ENCODE measurements around the gene PLXNA4. TPM values are rescaled to one million over a fixed set of nuclear protein-coding genes. Genes with fewer than 3 reads are reported as not detected.

Gene PLXNA4
- polyA plus RNA-seq, 1 experiment = 0.22 TPM

GRCh38 chr7:132499487-132499886 lies 76.8 kb downstream of the PLXNA4 start:
- Histone ChIP-seq H3K27me3 (ENCODE audit: control insufficient read depth, insufficient read depth, low read length) (no peaks in the 10 kb centered on the region), H3K36me3 (ENCODE audit: control insufficient read depth, insufficient read depth, low read length) (no peaks in the 10 kb centered on the region), H3K4me3 (ENCODE audit: low read depth, low read length) (no peak overlapping the region)
- ChIA-PET CTCF (no interaction called here), POLR2A (no interaction called here)
- TF ChIP-seq CTCF (IDR thresholded peaks at IDR 0.05; ENCODE audit: insufficient read depth, low read depth, low read length) = no peak
- no peak for DNase-seq (ENCODE audit: low read depth)

- Histone ChIP-seq H3K27me3 (ENCODE audit: control insufficient read depth, insufficient read depth, low read length) (no peaks in the 10 kb centered on the region), H3K4me3 (ENCODE audit: low read depth, low read length) (no peak overlapping the region), H3K36me3 (ENCODE audit: control insufficient read depth, insufficient read depth, low read length) (no peaks in the 10 kb centered on the region)
- CTCF ChIA-PET = no interaction called here
- POLR2A ChIA-PET = no interaction called here
- no peak for DNase-seq (ENCODE audit: low read depth)
- TF ChIP-seq CTCF (IDR thresholded peaks at IDR 0.05; ENCODE audit: insufficient read depth, low read depth, low read length) = no peak
These were observed 77.2 kb downstream of the PLXNA4 start for GRCh38 chr7:132499065-132499464.

GRCh38 chr7:132498319-132498718 lies 78.0 kb downstream of the PLXNA4 start:
- Histone ChIP-seq H3K36me3 (ENCODE audit: control insufficient read depth, insufficient read depth, low read length) (no peaks in the 10 kb centered on the region), H3K4me3 (ENCODE audit: low read depth, low read length) (no peak overlapping the region), H3K27me3 (ENCODE audit: control insufficient read depth, insufficient read depth, low read length) (no peaks in the 10 kb centered on the region)
- CTCF ChIA-PET = no interaction called here
- no peak for DNase-seq (ENCODE audit: low read depth)
- no peak for TF ChIP-seq CTCF (IDR thresholded peaks at IDR 0.05; ENCODE audit: insufficient read depth, low read depth, low read length)
- POLR2A ChIA-PET = no interaction called here

GRCh38 chr7:132497098-132497497 lies 79.2 kb downstream of the PLXNA4 start:
- ChIA-PET CTCF (no interaction called here), POLR2A (no interaction called here)
- DNase-seq (ENCODE audit: low read depth) = no peak
- TF ChIP-seq CTCF (IDR thresholded peaks at IDR 0.05; ENCODE audit: insufficient read depth, low read depth, low read length) = no peak
- no peaks in the 10 kb centered on the region for H3K36me3 ChIP-seq (ENCODE audit: control insufficient read depth, insufficient read depth, low read length)
- no peaks in the 10 kb centered on the region for H3K27me3 ChIP-seq (ENCODE audit: control insufficient read depth, insufficient read depth, low read length)
- H3K4me3 ChIP-seq (ENCODE audit: low read depth, low read length) = no peak overlapping the region

GRCh38 chr7:132495936-132496335 lies 80.3 kb downstream of the PLXNA4 start:
- CTCF ChIA-PET = no interaction called here
- TF ChIP-seq CTCF (IDR thresholded peaks at IDR 0.05; ENCODE audit: insufficient read depth, low read depth, low read length) = no peak

More at GRCh38 chr7:132495936-132496335, 80.3 kb downstream of the PLXNA4 start:
- no peak for DNase-seq (ENCODE audit: low read depth)
- no peak overlapping the region for H3K4me3 ChIP-seq (ENCODE audit: low read depth, low read length)
- H3K36me3 ChIP-seq (ENCODE audit: control insufficient read depth, insufficient read depth, low read length) = no peaks in the 10 kb centered on the region
- no peaks in the 10 kb centered on the region for H3K27me3 ChIP-seq (ENCODE audit: control insufficient read depth, insufficient read depth, low read length)
- POLR2A ChIA-PET = no interaction called here
